B cell (primary cell): Measurements from ENCODE around the gene LRRC2. TPM values are rescaled to one million over a fixed set of nuclear protein-coding genes. Genes with fewer than 3 reads are reported as not detected.

ENCODE experiments used
- ATAC-seq: fragments of 200-7000 bp; cut with Tn5 transposase; one replicate; pipeline ENCODE4 v1.10.0; 2021; ENCODE audit warnings: low read depth, mild to moderate bottlenecking, moderate number of reproducible peaks, moderate library complexity
- CTCF ChIA-PET: fragments of 350-600 bp; sonication (Branson Sonifier 250); formaldehyde crosslinking; loops from one replicate; lab custom pipeline; 2021; ENCODE audit warnings: antibody characterized with exemption, inconsistent platforms; lab: Charles Lee
- POLR2A ChIA-PET: fragments of 350-600 bp; sonication (Branson Sonifier 250); formaldehyde crosslinking; loops from one replicate; lab custom pipeline; 2021; ENCODE audit warnings: antibody characterized with exemption; lab: Charles Lee
- DNase-seq: peaks from one replicate; pipeline ENCODE4 v3.0.0; 2013
- H2AFZ ChIP-seq: 2 replicates; pipeline ENCODE4 v1.6.1; 2012; ENCODE audit warnings: mild to moderate bottlenecking, low read depth, low read length; ENCODE audit not compliant: insufficient read depth, poor library complexity, severe bottlenecking
- H3K27ac ChIP-seq, 2 donors: 1 replicate in 1 of 2; 2 replicates in 1 of 2; pipeline ENCODE4 v1.5.1; 2012 to 2013; ENCODE audit warnings: low read length in 2 of 2, mild to moderate bottlenecking in 2 of 2, moderate library complexity in 1 of 2
- H3K27me3 ChIP-seq, 4 experiments: fragments of 200-600 bp in 1 of 4; sonication (generic) in 1 of 4; replicated peaks in 1 of 4; 1 replicate in 2 of 4; 2 replicates in 2 of 4; pipeline versions ENCODE4 v1.6.1 to v1.7.0; 2013 to 2016; ENCODE audit warnings: low read length in 3 of 4, mild to moderate bottlenecking in 2 of 4, mixed read lengths in 1 of 4, moderate library complexity in 1 of 4; ENCODE audit not compliant: insufficient read depth in 4 of 4, control insufficient read depth in 3 of 4; ENCODE audit errors: control extremely low read depth in 1 of 4
- H3K36me3 ChIP-seq, 2 experiments: replicated peaks in 1 of 2; 1 replicate in 1 of 2; 2 replicates in 1 of 2; pipeline versions ENCODE4 v1.6.1 to v1.7.1; 2013; ENCODE audit warnings: low read length in 1 of 2; ENCODE audit not compliant: insufficient read depth in 2 of 2, control insufficient read depth in 1 of 2; ENCODE audit errors: control extremely low read depth in 1 of 2, extremely low read depth in 1 of 2
- H3K4me1 ChIP-seq, 2 donors: fragments of 200-600 bp in 1 of 2; sonication (generic) in 1 of 2; 1 replicate in 1 of 2; 2 replicates in 1 of 2; pipeline versions ENCODE4 v1.5.1 to v1.6.1; 2013 to 2017; ENCODE audit warnings: low read length in 2 of 2; ENCODE audit not compliant: control insufficient read depth in 2 of 2, insufficient read depth in 2 of 2
- H3K4me2 ChIP-seq: replicated peaks from 2 replicates; pipeline ENCODE3; 2012; ENCODE audit warnings: mild to moderate bottlenecking, low read depth, low read length; ENCODE audit not compliant: poor library complexity, severe bottlenecking
- H3K4me3 ChIP-seq, 5 experiments: fragments of 200-600 bp in 1 of 5; sonication (generic) in 1 of 5; 1 replicate in 3 of 5; 2 replicates in 2 of 5; pipeline versions ENCODE4 v1.5.1 to v1.7.0; 2011 to 2016; ENCODE audit warnings: low read length in 4 of 5, mild to moderate bottlenecking in 4 of 5, low read depth in 2 of 5, control low read depth in 1 of 5, moderate library complexity in 1 of 5; ENCODE audit not compliant: insufficient read depth in 1 of 5; ENCODE audit errors: control extremely low read depth in 1 of 5, extremely low read depth in 1 of 5
- H3K79me2 ChIP-seq: fragments of 200-600 bp; sonication (generic); one replicate; pipeline ENCODE4 v1.6.0; 2016; ENCODE audit warnings: low read length; ENCODE audit not compliant: control insufficient read depth, insufficient read depth
- H3K9ac ChIP-seq: fragments of 200-600 bp; sonication (generic); 2 replicates; pipeline ENCODE4 v1.6.1; 2017; ENCODE audit warnings: mild to moderate bottlenecking, low read length, moderate library complexity
- H3K9me3 ChIP-seq, 3 donors: one replicate each; pipeline versions ENCODE4 v1.6.1 to v1.7.1; 2013; ENCODE audit warnings: low read length in 2 of 3; ENCODE audit not compliant: control insufficient read depth in 2 of 3, insufficient read depth in 1 of 3; ENCODE audit errors: control extremely low read depth in 1 of 3
- H4K20me1 ChIP-seq: 2 replicates; pipeline ENCODE4 v1.6.0; 2012; ENCODE audit warnings: mild to moderate bottlenecking, low read length; ENCODE audit not compliant: insufficient read depth, control insufficient read depth, poor library complexity, severe bottlenecking
- H3K27ac Mint-ChIP-seq: one replicate; pipeline ENCODE4 v1.8.0; 2021; ENCODE audit warnings: mixed read lengths
- H3K27me3 Mint-ChIP-seq: one replicate; pipeline ENCODE4 v1.8.0; 2021; ENCODE audit warnings: mixed read lengths
- H3K4me1 Mint-ChIP-seq: one replicate; pipeline ENCODE4 v1.8.0; 2021; ENCODE audit warnings: mixed read lengths
- H3K4me3 Mint-ChIP-seq: one replicate; pipeline ENCODE4 v1.8.0; 2021; ENCODE audit warnings: mixed read lengths
- H3K9me3 Mint-ChIP-seq: one replicate; pipeline ENCODE4 v1.8.0; 2022; ENCODE audit warnings: mixed read lengths; ENCODE audit not compliant: insufficient read depth
- CTCF ChIP-seq: fragments of 200-600 bp; IDR thresholded peaks from one replicate; pipeline ENCODE4 v1.8.0; 2022; ENCODE audit warnings: antibody characterized with exemption, mild to moderate bottlenecking
- EZH2 ChIP-seq: IDR thresholded peaks from 2 replicates; pipeline ENCODE4 v1.6.1; 2012; ENCODE audit warnings: borderline replicate concordance, low read depth, mild to moderate bottlenecking, moderate library complexity, low read length; ENCODE audit not compliant: insufficient read depth, poor library complexity, severe bottlenecking
- WGBS: methylation state at CpG from one replicate; pipeline ENCODE4 v1.1.5; 2013; ENCODE audit warnings: missing lambda C conversion rate; ENCODE audit not compliant: insufficient coverage; 5-methylcytosine and 5-hydroxymethylcytosine counted together
- intact Hi-C: fragments of 100-400 bp; cut with micrococcal nuclease; formaldehyde crosslinking; loops from one replicate; pipeline ENCODE4 v1.10.0; 2022
- polyA plus RNA-seq: library from polyadenylated mRNA; depleted of rRNA; stranded (reverse); fragments of >200 nt; gene quantifications from 2 replicates; pipeline ENCODE4 v1.2.3, GENCODE V29; 2012
- total RNA-seq, 2 donors: library from RNA; stranded (reverse); fragments of 120-200 nt in 1 of 2; gene quantifications; 1 replicate in 1 of 2; 2 replicates in 1 of 2; pipeline versions ENCODE4 v1.2.3 to v1.2.4, GENCODE V29; 2013 to 2022

The LRRC2 gene
- total and polyA plus RNA-seq, 2 donors (not counting 1 experiment from before 2014, with no cell fraction given) = 0.04 TPM; not detected in 1

- Histone ChIP-seq H2AFZ (no peak overlapping the region), H3K36me3 (no peaks in the 10 kb centered on the region), H3K4me1 (peaks cover 19 to 20% of the 10 kb centered on the region in 2 donors), H3K4me2 (no peak overlapping the region), H3K27ac (no peak overlapping the region), H4K20me1 (no peaks in the 10 kb centered on the region), H3K27me3 (peaks cover 0 to 3% (median under 1%) of the 10 kb centered on the region in 4 experiments), H3K9ac (no peak overlapping the region), H3K9me3 (no peaks in the 10 kb centered on the region), H3K4me3 (no peak overlapping the region), H3K79me2 (no peaks in the 10 kb centered on the region)
- no peak for TF ChIP-seq CTCF
- TF ChIP-seq EZH2 = no peak
- no peaks in the 10 kb centered on the region for H3K27me3 Mint-ChIP-seq
- DNase-seq (no peak), ATAC-seq (no peak)
- 86% methylated on average over 5 of the region's 6 CpGs for WGBS
- peak overlapping the region; percentile 38 for H3K27ac Mint-ChIP-seq
- intact Hi-C loops = no loop called here
- ChIA-PET POLR2A (interaction anchor here (0.6 to 1.2 kb wide), 3 partner anchors 46 to 569 kb away, joined by 3 to 8 read pairs (median 4); no protein-coding TSS in a partner anchor), CTCF (interaction anchor here (0.7 to 9.1 kb wide), 6 partner anchors 14 to 217 kb away, joined by 3 to 275 read pairs (median 6); no protein-coding TSS in a partner anchor)
- H3K4me3 Mint-ChIP-seq = no peak overlapping the region
- H3K4me1 Mint-ChIP-seq = peaks cover 22% of the 10 kb centered on the region
- no peaks in the 10 kb centered on the region for H3K9me3 Mint-ChIP-seq
These were observed 73.1 kb downstream of the LRRC2 start for GRCh38 chr3:46492890-46493547.
